H1 (cell line): ENCODE measurements around the gene NEGR1. TPM values are rescaled to one million over a fixed set of nuclear protein-coding genes. Genes with fewer than 3 reads are reported as not detected.

Experiments used
- CTCF ChIA-PET: fragments of 300-600 bp; sonication (Branson Sonifier 250); formaldehyde crosslinking; loops from one replicate; lab custom pipeline; 2021; ENCODE audit not compliant: partially characterized antibody; lab: Charles Lee
- POLR2A ChIA-PET: fragments of 300-600 bp; sonication (Branson Sonifier 250); formaldehyde crosslinking; loops from one replicate; lab custom pipeline; 2021; ENCODE audit warnings: inconsistent platforms; ENCODE audit not compliant: partially characterized antibody; lab: Charles Lee
- DNase-seq, 2 experiments: peaks; one replicate each; pipeline versions ENCODE4 v3.0.0 to v3.0.0-alpha.2; 2010 to 2022; ENCODE audit warnings: low spot score in 2 of 2, low read depth in 1 of 2, mixed read lengths in 1 of 2
- FAIRE-seq: peaks from 2 replicates; lab custom pipeline; 2011; peaks lifted over from hg19 to GRCh38; lab: Jason Lieb, UNC
- H2AFZ ChIP-seq: 2 replicates; pipeline ENCODE4 v1.8.1; 2012; ENCODE audit warnings: low read length, inconsistent platforms
- H2AK5ac ChIP-seq: 2 replicates; pipeline ENCODE4 v1.6.1; 2013; ENCODE audit warnings: low read depth, low read length
- H2BK120ac ChIP-seq: replicated peaks from 2 replicates; pipeline ENCODE3; 2013; ENCODE audit warnings: low read depth, low read length, inconsistent platforms
- H2BK12ac ChIP-seq: 2 replicates; pipeline ENCODE4 v1.6.1; 2013; ENCODE audit warnings: low read depth, low read length
- H2BK15ac ChIP-seq: 2 replicates; pipeline ENCODE4 v1.6.1; 2013; ENCODE audit warnings: low read length
- H2BK20ac ChIP-seq: 2 replicates; pipeline ENCODE4 v1.6.1; 2013; ENCODE audit warnings: low read length
- H2BK5ac ChIP-seq: 2 replicates; pipeline ENCODE4 v1.6.1; 2013; ENCODE audit warnings: low read depth, low read length
- H3K14ac ChIP-seq: 2 replicates; pipeline ENCODE4 v1.6.1; 2013; ENCODE audit warnings: inconsistent platforms; ENCODE audit not compliant: insufficient read length
- H3K18ac ChIP-seq: 2 replicates; pipeline ENCODE4 v1.6.1; 2013; ENCODE audit warnings: low read length; ENCODE audit errors: extremely low read depth
- H3K23ac ChIP-seq: 2 replicates; pipeline ENCODE4 v1.6.1; 2013; ENCODE audit warnings: inconsistent platforms; ENCODE audit not compliant: insufficient read length
- H3K23me2 ChIP-seq: 2 replicates; pipeline ENCODE4 v1.6.1; 2013; ENCODE audit warnings: low read depth, low read length
- H3K27ac ChIP-seq: 2 replicates; pipeline ENCODE4 v1.6.1; 2011; ENCODE audit warnings: low read depth, low read length, inconsistent platforms
- H3K27me3 ChIP-seq, 4 experiments: replicated peaks in 1 of 4; 1 replicate in 1 of 4; 2 replicates in 3 of 4; pipeline versions ENCODE4 v1.6.1 to v1.8.1; 2011 to 2013; ENCODE audit warnings: low read length in 3 of 4, mild to moderate bottlenecking in 3 of 4, inconsistent platforms in 2 of 4, mixed read lengths in 2 of 4, moderate library complexity in 1 of 4; ENCODE audit not compliant: control insufficient read depth in 3 of 4, insufficient read depth in 3 of 4; ENCODE audit errors: extremely low read depth in 1 of 4
- H3K36me3 ChIP-seq, 4 experiments: 2 replicates each; pipeline versions ENCODE4 v1.6.1 to v1.8.1; 2011 to 2013; ENCODE audit warnings: mild to moderate bottlenecking in 4 of 4, low read length in 3 of 4, moderate library complexity in 2 of 4, control low read depth in 1 of 4, inconsistent platforms in 1 of 4; ENCODE audit not compliant: insufficient read depth in 4 of 4, control insufficient read depth in 2 of 4
- H3K4ac ChIP-seq: replicated peaks from 2 replicates; pipeline ENCODE3; 2013; ENCODE audit warnings: low read length, low read depth, mixed read lengths, inconsistent platforms; ENCODE audit not compliant: insufficient read length
- H3K4me1 ChIP-seq, 4 experiments: replicated peaks in 1 of 4; 1 replicate in 1 of 4; 2 replicates in 3 of 4; pipeline versions ENCODE4 v1.6.1 to v1.8.1; 2011 to 2013; ENCODE audit warnings: low read length in 3 of 4, inconsistent platforms in 2 of 4, mixed read lengths in 1 of 4; ENCODE audit not compliant: insufficient read depth in 4 of 4, control insufficient read depth in 3 of 4
- H3K4me2 ChIP-seq, 2 experiments: 2 replicates each; pipeline versions ENCODE4 v1.6.1 to v1.8.1; 2011 to 2013; ENCODE audit warnings: low read depth in 2 of 2, low read length in 2 of 2, control low read depth in 1 of 2, inconsistent platforms in 1 of 2, mild to moderate bottlenecking in 1 of 2; ENCODE audit not compliant: insufficient read depth in 1 of 2
- H3K4me3 ChIP-seq, 4 experiments: fragments of 200-600, 300-600 bp in 1 of 4; sonication (generic), shearing (Covaris generic), sonication (Bioruptor Twin) in 1 of 4; 2 replicates each; pipeline versions ENCODE4 v1.5.1 to v1.8.1; 2011 to 2016; ENCODE audit warnings: low read length in 4 of 4, low read depth in 3 of 4, control low read depth in 2 of 4, inconsistent platforms in 2 of 4, mild to moderate bottlenecking in 2 of 4, mixed read lengths in 1 of 4, moderate library complexity in 1 of 4; ENCODE audit not compliant: insufficient read depth in 2 of 4; ENCODE audit errors: extremely low read depth in 1 of 4
- H3K56ac ChIP-seq: replicated peaks from 2 replicates; pipeline ENCODE3; 2013; ENCODE audit warnings: low read depth, mild to moderate bottlenecking, mixed read lengths, low read length, inconsistent platforms; ENCODE audit not compliant: insufficient read length
- H3K79me1 ChIP-seq: 2 replicates; pipeline ENCODE4 v1.6.1; 2013; ENCODE audit warnings: low read depth, low read length, control low read depth
- H3K79me2 ChIP-seq, 2 experiments: 2 replicates each; pipeline versions ENCODE4 v1.6.1 to v1.8.1; 2012 to 2013; ENCODE audit warnings: low read length in 2 of 2, mild to moderate bottlenecking in 2 of 2, inconsistent platforms in 1 of 2; ENCODE audit not compliant: insufficient read depth in 2 of 2, control insufficient read depth in 1 of 2
- H3K9ac ChIP-seq, 4 experiments: replicated peaks in 1 of 4; 1 replicate in 1 of 4; 2 replicates in 3 of 4; pipeline versions ENCODE4 v1.6.1 to v1.8.1; 2011 to 2013; ENCODE audit warnings: low read depth in 3 of 4, low read length in 3 of 4, control low read depth in 2 of 4, mild to moderate bottlenecking in 2 of 4, moderate library complexity in 2 of 4, inconsistent platforms in 1 of 4; ENCODE audit errors: extremely low read depth in 1 of 4
- H3K9me3 ChIP-seq, 2 experiments: 2 replicates each; pipeline versions ENCODE4 v1.6.1 to v1.8.1; 2012 to 2013; ENCODE audit warnings: mild to moderate bottlenecking in 2 of 2, moderate library complexity in 2 of 2, control low read depth in 1 of 2, inconsistent platforms in 1 of 2, low read depth in 1 of 2, low read length in 1 of 2, mixed read lengths in 1 of 2; ENCODE audit not compliant: insufficient read depth in 2 of 2
- H4K20me1 ChIP-seq, 2 experiments: replicated peaks in 1 of 2; 2 replicates each; pipeline versions ENCODE3 to v1.8.1; 2011 to 2013; ENCODE audit warnings: inconsistent platforms in 2 of 2, low read length in 2 of 2, mild to moderate bottlenecking in 1 of 2; ENCODE audit not compliant: insufficient read depth in 2 of 2, control insufficient read depth in 1 of 2
- H4K5ac ChIP-seq: 2 replicates; pipeline ENCODE4 v1.6.1; 2013; ENCODE audit warnings: low read length, low read depth, mixed read lengths, inconsistent platforms; ENCODE audit not compliant: insufficient read length
- H4K8ac ChIP-seq: 2 replicates; pipeline ENCODE4 v1.8.0; 2013; ENCODE audit warnings: mild to moderate bottlenecking, moderate library complexity, low read length, inconsistent platforms; ENCODE audit not compliant: insufficient read depth; ENCODE audit errors: extremely low read depth
- H4K91ac ChIP-seq: replicated peaks from 2 replicates; pipeline ENCODE3; 2013; ENCODE audit warnings: low read length, mixed read lengths, inconsistent platforms; ENCODE audit not compliant: insufficient read length
- CEBPB ChIP-seq: IDR thresholded peaks from 2 replicates; pipeline ENCODE4 v1.6.1; 2012; ENCODE audit warnings: low read depth, low read length
- CTCF ChIP-seq, 3 experiments: IDR thresholded peaks; 1 replicate in 2 of 3; 2 replicates in 1 of 3; pipeline versions ENCODE4 v1.5.1 to v1.6.1; 2011; ENCODE audit warnings: low read length in 3 of 3, mild to moderate bottlenecking in 3 of 3, inconsistent platforms in 2 of 3, low read depth in 1 of 3, moderate library complexity in 1 of 3; ENCODE audit not compliant: insufficient read depth in 1 of 3; ENCODE audit errors: control extremely low read depth in 1 of 3
- EZH2 ChIP-seq: fragments of 200-600 bp; sonication (generic); IDR thresholded peaks from 2 replicates; pipeline ENCODE4 v1.7.1; 2012; ENCODE audit warnings: low read depth, mild to moderate bottlenecking, moderate library complexity, low read length, inconsistent platforms; ENCODE audit not compliant: severe bottlenecking
- KDM4A ChIP-seq: IDR thresholded peaks from one replicate; pipeline ENCODE4 v1.7.1; 2012; ENCODE audit warnings: low read depth, mild to moderate bottlenecking, moderate library complexity, low read length, inconsistent platforms; ENCODE audit not compliant: severe bottlenecking
- WGBS, 2 experiments: shearing (Covaris generic) in 1 of 2; methylation state at CpG; one replicate each; pipeline versions ENCODE4 v1.1.6 to v1.1.7; 2013 to 2015; ENCODE audit warnings: low lambda C conversion rate in 2 of 2, mixed read lengths in 2 of 2, inconsistent platforms in 1 of 2, low coverage in 1 of 2, missing lambda C conversion rate in 1 of 2; ENCODE audit not compliant: insufficient replicate concordance in 2 of 2, insufficient coverage in 1 of 2, insufficient read length in 1 of 2; ENCODE audit errors: extremely low coverage in 1 of 2, missing lambda C conversion rate in 1 of 2; 5-methylcytosine and 5-hydroxymethylcytosine counted together
- polyA plus RNA-seq, 7 experiments: library from polyadenylated mRNA; depleted of rRNA in 3 of 7; stranded (reverse) in 5 of 7; unstranded in 2 of 7; fragments of >200 nt in 5 of 7; fragments of 200-250 nt in 2 of 7; gene quantifications; 1 replicate in 5 of 7; 2 replicates in 1 of 7; 4 replicates in 1 of 7; pipeline versions ENCODE4 v1.2.1 to v1.2.3, GENCODE V29; 2011 to 2013; ENCODE audit warnings: missing spikeins in 2 of 7, mixed read lengths in 2 of 7
- total RNA-seq: library from RNA; stranded (reverse); fragmentation: NEBNext Ultra II Directional; extraction: Animal tissue kit (Norgen Biotek cat#: 25700); gene quantifications from 2 replicates; pipeline ENCODE4 v1.2.1, GENCODE V29; 2021

The NEGR1 gene
- total and polyA plus RNA-seq, 2 of the 8 experiments (the other 6 are each of a cell fraction or from before 2014, with no cell fraction given) = 0.71 to 1.3 TPM

- FAIRE-seq (no peak), DNase-seq (no peak)
- Histone ChIP-seq H3K23ac (no peak overlapping the region), H3K9me3 (no peaks in the 10 kb centered on the region), H3K18ac (no peak overlapping the region), H3K36me3 (no peaks in the 10 kb centered on the region), H3K79me1 (no peaks in the 10 kb centered on the region), H3K4me3 (no peak overlapping the region), H2BK12ac (no peak overlapping the region), H3K27ac (no peak overlapping the region), H3K4me1 (no peaks in the 10 kb centered on the region), H4K8ac (no peak overlapping the region), H2BK15ac (no peak overlapping the region), H4K91ac (no peak overlapping the region), H3K79me2 (no peaks in the 10 kb centered on the region), H2BK120ac (no peak overlapping the region), H2AFZ (no peak overlapping the region), H4K20me1 (no peaks in the 10 kb centered on the region), H3K14ac (no peak overlapping the region), H2AK5ac (no peak overlapping the region), H3K4me2 (no peak overlapping the region), H3K56ac (no peak overlapping the region), H2BK5ac (no peak overlapping the region), H3K4ac (no peak overlapping the region), H3K27me3 (no peaks in the 10 kb centered on the region), H3K23me2 (no peaks in the 10 kb centered on the region), H2BK20ac (no peak overlapping the region), H3K9ac (no peak overlapping the region), H4K5ac (no peak overlapping the region)
- WGBS, 2 experiments = 91% methylated on average over 3 of the region's 3 CpGs; no CpG with 5 or more reads in 1 of the 2 experiments
- ChIA-PET POLR2A (no interaction called here), CTCF (interaction anchor here (0.7 to 1.2 kb wide), 3 partner anchors 11 to 144 kb away, joined by 3 to 4 read pairs (median 3); no protein-coding TSS in a partner anchor)
- TF ChIP-seq CEBPB (no peak), KDM4A (no peak), CTCF (IDR thresholded peaks at IDR 0.05; ENCODE audit: control extremely low read depth in 1 of 3, insufficient read depth in 1 of 3, low read depth in 1 of 3, low read length in 3 of 3) (no peak), EZH2 (no peak)
Measured at GRCh38 chr1:71785000-71785399, 497.3 kb downstream of the NEGR1 start.
